SH-SY5Y (cell line): ENCODE results near the gene CNOT3.

Experiments
- GATA2 ChIP-seq: IDR thresholded peaks from 2 replicates; pipeline ENCODE4 v1.6.1; 2011; ENCODE audit warnings: mild to moderate bottlenecking, low read depth, low read length
- GATA3 ChIP-seq: IDR thresholded peaks from 2 replicates; pipeline ENCODE4 v1.6.1; 2011; ENCODE audit warnings: low read depth, mild to moderate bottlenecking, low read length, moderate library complexity

DNA sequence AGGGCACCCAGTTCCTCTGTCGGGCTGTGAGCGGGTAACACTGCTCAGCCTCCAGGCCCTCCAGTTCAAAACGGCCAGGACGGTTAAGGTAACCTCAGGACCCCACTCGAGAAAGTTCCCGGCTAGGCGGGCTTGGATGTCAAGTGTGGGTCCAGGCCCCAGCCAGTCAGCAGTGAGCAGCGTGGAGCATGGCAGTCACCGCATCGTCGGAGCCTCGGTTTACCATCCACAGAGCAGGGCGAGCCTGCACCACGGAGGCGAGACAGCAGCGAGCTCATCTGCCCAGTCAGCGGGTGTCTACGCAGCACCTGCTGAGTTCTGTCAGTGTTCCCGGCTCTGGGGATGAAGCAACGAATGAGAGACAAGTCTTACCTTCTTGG lies 8.0 kb upstream of the CNOT3 start:
- TF ChIP-seq GATA2 (no peak), GATA3 (no peak)
